ENCODE measurements around the gene GABARAPL1. TPM values are rescaled to one million over a fixed set of nuclear protein-coding genes. Genes with fewer than 3 reads are reported as not detected.
"Not testable (repeated sequence)": the region's sequence is repeated elsewhere in the genome, so short reads cannot be mapped to it uniquely, and the experiment has no call there.

The GABARAPL1 gene
- total RNA-seq, 2 donors from 2014 or later, result 86.1 to 114 TPM

- H3K27ac ChIP-seq, result no peak overlapping the region
- ATAC-seq (ENCODE audit: insufficient number of reproducible peaks, low FRiP score, low read depth), result no peak
- peaks cover 47% of the 10 kb centered on the region for H3K36me3 ChIP-seq
These were observed 9.2 kb downstream of the GABARAPL1 start for GRCh38 chr12:10221846-10222245.

GRCh38 chr12:10223208-10223607 lies 10.5 kb downstream of the GABARAPL1 start:
- no peaks in the 10 kb centered on the region for H3K27me3 ChIP-seq (replicated peaks; ENCODE audit: insufficient read depth)
- H3K9me3 ChIP-seq, result no peaks in the 10 kb centered on the region
- H3K4me1 ChIP-seq (ENCODE audit: control insufficient read depth in 1 of 2, low read depth in 2 of 2), result peaks cover 11 to 17% of the 10 kb centered on the region in 2 donors
- DNase-seq (ENCODE audit: low spot score), result no peak
- no peak for TF ChIP-seq CTCF (IDR thresholded peaks at IDR 0.05)
- H3K4me3 ChIP-seq, result no peak overlapping the region
- peaks cover 44% of the 10 kb centered on the region for H3K36me3 ChIP-seq
- no peak for ATAC-seq (ENCODE audit: insufficient number of reproducible peaks, low FRiP score, low read depth)
- H3K27ac ChIP-seq, result no peak overlapping the region

More at GRCh38 chr12:10221846-10222245, 9.2 kb downstream of the GABARAPL1 start:
- DNase-seq (ENCODE audit: low spot score), result no peak
- Histone ChIP-seq H3K4me1 (ENCODE audit: control insufficient read depth in 1 of 2, low read depth in 2 of 2) (peaks cover 14 to 17% of the 10 kb centered on the region in 2 donors), H3K9me3 (no peaks in the 10 kb centered on the region), H3K4me3 (no peak overlapping the region), H3K27me3 (replicated peaks; ENCODE audit: insufficient read depth) (no peaks in the 10 kb centered on the region)
- no peak for TF ChIP-seq CTCF (IDR thresholded peaks at IDR 0.05)

- not testable (repeated sequence) for H3K4me1 ChIP-seq (ENCODE audit: control insufficient read depth in 1 of 2, low read depth in 2 of 2); H3K27ac ChIP-seq; H3K4me3 ChIP-seq; DNase-seq (ENCODE audit: low spot score); ATAC-seq (ENCODE audit: insufficient number of reproducible peaks, low FRiP score, low read depth); H3K27me3 ChIP-seq (replicated peaks; ENCODE audit: insufficient read depth); H3K9me3 ChIP-seq
- peaks cover 32% of the 10 kb centered on the region for H3K36me3 ChIP-seq
These were observed 12.7 kb downstream of the GABARAPL1 start for GRCh38 chr12:10225426-10225825.

- TF ChIP-seq CTCF (IDR thresholded peaks at IDR 0.05), result no peak
These were observed 13.4 kb downstream of the GABARAPL1 start for GRCh38 chr12:10226086-10226485.

GRCh38 chr12:10226731-10227130 lies 14.1 kb downstream of the GABARAPL1 start:
- DNase-seq (ENCODE audit: low spot score) (no peak), ATAC-seq (ENCODE audit: insufficient number of reproducible peaks, low FRiP score, low read depth) (no peak)

More at GRCh38 chr12:10226086-10226485, 13.4 kb downstream of the GABARAPL1 start:
- Histone ChIP-seq H3K9me3 (no peaks in the 10 kb centered on the region), H3K27me3 (replicated peaks; ENCODE audit: insufficient read depth) (no peaks in the 10 kb centered on the region), H3K4me1 (ENCODE audit: control insufficient read depth in 1 of 2, low read depth in 2 of 2) (no peaks in the 10 kb centered on the region), H3K27ac (no peak overlapping the region), H3K36me3 (peaks cover 25% of the 10 kb centered on the region), H3K4me3 (no peak overlapping the region)
- ATAC-seq (ENCODE audit: insufficient number of reproducible peaks, low FRiP score, low read depth) (no peak), DNase-seq (ENCODE audit: low spot score) (no peak)

More at GRCh38 chr12:10226731-10227130, 14.1 kb downstream of the GABARAPL1 start:
- no peak overlapping the region for H3K27ac ChIP-seq
- peaks cover 19% of the 10 kb centered on the region for H3K36me3 ChIP-seq
- H3K4me3 ChIP-seq, result no peak overlapping the region
- H3K27me3 ChIP-seq (replicated peaks; ENCODE audit: insufficient read depth), result no peaks in the 10 kb centered on the region
- H3K4me1 ChIP-seq (ENCODE audit: control insufficient read depth in 1 of 2, low read depth in 2 of 2), result no peaks in the 10 kb centered on the region
- TF ChIP-seq CTCF (IDR thresholded peaks at IDR 0.05), result no peak
- H3K9me3 ChIP-seq, result no peaks in the 10 kb centered on the region

Data from thoracic aorta (tissue), 2 donors.